Measurements from ENCODE around the gene HNRNPL.
"Not testable (repeated sequence)": the region's sequence is repeated elsewhere in the genome, so short reads cannot be mapped to it uniquely, and the experiment has no call there.

HNRNPL gene

DNA sequence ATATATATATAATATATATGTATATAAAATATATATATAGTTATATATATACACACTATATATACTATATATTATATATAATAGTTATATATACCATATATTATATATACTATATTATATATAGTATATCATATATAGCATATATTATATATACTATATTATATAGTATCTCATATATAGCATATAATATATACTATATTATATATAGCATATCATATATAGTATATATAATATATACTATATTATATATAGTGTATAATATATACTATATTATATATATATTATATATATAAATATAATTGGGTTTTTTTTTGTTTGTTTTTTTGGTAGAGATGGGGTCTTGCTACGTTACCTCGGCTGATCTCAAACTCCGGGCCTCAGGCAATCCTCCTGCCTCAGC, 11.6 kb upstream of the HNRNPL start:
- H3K27me3 ChIP-seq (ENCODE audit: insufficient read depth, low read length) = no peaks in the 10 kb centered on the region
- no peaks in the 10 kb centered on the region for H3K36me3 ChIP-seq (ENCODE audit: insufficient read depth, low read length)
- peaks cover 2% of the 10 kb centered on the region for H3K4me1 ChIP-seq (ENCODE audit: insufficient read depth, low read length)
- no peak overlapping the region for H2AFZ ChIP-seq (ENCODE audit: low read depth, low read length)
- H3K9me3 ChIP-seq (ENCODE audit: low read length) = peaks cover 2% of the 10 kb centered on the region
- H3K4me3 ChIP-seq (ENCODE audit: low read length) = no peak overlapping the region

DNA sequence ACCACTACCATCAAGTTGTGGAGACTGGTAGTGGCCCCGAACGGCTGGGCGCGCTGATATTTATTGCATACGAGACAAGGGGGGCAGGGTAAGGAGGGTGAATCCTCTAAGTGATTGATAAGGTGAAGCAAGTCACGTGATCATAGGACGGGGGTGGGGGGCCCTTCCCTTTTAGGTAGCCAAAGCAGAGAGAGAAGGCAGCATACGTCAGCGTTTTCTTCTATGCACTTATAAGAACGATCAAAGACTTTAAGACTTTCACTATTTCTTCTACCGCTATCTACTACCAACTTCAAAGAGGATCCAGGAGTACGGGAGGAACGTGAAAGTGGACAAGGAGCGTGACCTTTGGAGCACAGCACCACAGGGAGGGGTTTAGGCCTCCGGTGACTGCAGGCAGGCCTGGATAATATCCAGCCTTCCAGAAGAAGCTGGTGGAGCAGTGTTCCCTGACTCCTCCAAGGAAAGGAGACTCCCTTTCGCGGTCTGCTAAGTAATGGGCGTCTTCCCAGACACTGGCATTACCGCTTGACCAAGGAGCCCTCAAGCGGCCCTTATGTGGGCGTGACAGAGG, 9.9 kb upstream of the HNRNPL start:
- H2AFZ ChIP-seq (ENCODE audit: low read depth, low read length); H3K36me3 ChIP-seq (ENCODE audit: insufficient read depth, low read length); H3K27me3 ChIP-seq (ENCODE audit: insufficient read depth, low read length); H3K9me3 ChIP-seq (ENCODE audit: low read length); H3K4me1 ChIP-seq (ENCODE audit: insufficient read depth, low read length); H3K4me3 ChIP-seq (ENCODE audit: low read length): not testable (repeated sequence)

DNA sequence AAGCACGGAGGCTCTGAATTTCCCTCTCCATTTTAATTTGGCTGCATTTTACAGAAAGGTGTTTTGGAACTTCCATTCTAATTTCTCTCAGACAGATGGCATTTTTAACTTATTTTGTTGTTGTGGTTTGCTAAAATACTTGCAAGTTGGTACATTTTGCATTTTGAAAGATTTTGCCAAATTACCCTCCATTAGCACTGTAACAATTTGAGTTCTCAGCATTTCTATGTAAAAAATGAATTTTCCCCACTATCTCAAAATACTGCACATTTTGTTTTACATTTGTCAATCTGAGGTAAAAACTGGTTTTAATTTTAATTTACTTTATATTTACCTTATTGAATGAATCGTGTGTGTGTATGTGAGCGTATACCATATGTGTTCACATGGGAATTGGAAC, 7.0 kb upstream of the HNRNPL start:
- Histone ChIP-seq H3K4me3 (ENCODE audit: low read length) (no peak overlapping the region), H3K27me3 (ENCODE audit: insufficient read depth, low read length) (no peaks in the 10 kb centered on the region), H3K4me1 (ENCODE audit: insufficient read depth, low read length) (peaks cover 8% of the 10 kb centered on the region), H2AFZ (ENCODE audit: low read depth, low read length) (no peak overlapping the region), H3K9me3 (ENCODE audit: low read length) (peaks cover 2% of the 10 kb centered on the region), H3K36me3 (ENCODE audit: insufficient read depth, low read length) (no peaks in the 10 kb centered on the region)

DNA sequence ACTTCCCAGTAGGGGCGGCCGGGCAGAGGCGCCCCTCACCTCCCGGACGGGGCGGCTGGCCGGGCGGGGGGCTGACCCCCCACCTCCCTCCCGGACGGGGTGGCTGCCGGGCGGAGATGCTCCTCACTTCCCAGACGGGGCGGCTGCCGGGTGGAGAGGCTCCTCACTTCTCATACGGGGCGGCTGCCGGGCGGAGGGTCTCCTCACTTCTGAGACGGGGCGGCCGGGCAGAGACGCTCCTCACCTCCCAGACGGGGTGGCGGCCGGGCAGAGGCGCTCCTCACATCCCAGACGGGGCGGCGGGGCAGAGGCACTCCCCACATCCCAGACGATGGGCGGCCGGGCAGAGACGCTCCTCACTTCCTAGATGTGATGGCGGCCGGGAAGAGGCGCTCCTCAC, 6.0 kb upstream of the HNRNPL start:
- not testable (repeated sequence) for H3K9me3 ChIP-seq (ENCODE audit: low read length); H2AFZ ChIP-seq (ENCODE audit: low read depth, low read length); H3K27me3 ChIP-seq (ENCODE audit: insufficient read depth, low read length); H3K4me3 ChIP-seq (ENCODE audit: low read length); H3K36me3 ChIP-seq (ENCODE audit: insufficient read depth, low read length)
- H3K4me1 ChIP-seq (ENCODE audit: insufficient read depth, low read length) = peaks cover 17% of the 10 kb centered on the region

DNA sequence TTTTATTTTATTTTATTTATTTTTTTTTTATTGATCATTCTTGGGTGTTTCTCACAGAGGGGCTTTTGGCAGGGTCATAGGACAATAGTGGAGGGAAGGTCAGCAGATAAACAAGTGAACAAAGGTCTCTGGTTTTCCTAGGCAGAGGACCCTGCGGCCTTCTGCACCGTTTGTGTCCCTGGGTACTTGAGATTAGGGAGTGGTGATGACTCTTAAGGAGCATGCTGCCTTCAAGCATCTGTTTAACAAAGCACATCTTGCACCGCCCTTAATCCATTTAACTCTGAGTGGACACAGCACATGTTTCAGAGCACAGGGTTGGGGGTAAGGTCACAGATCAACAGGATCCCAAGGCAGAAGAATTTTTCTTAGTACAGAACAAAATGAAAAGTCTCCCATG, 5.2 kb upstream of the HNRNPL start:
- H3K9me3 ChIP-seq (ENCODE audit: low read length); H3K27me3 ChIP-seq (ENCODE audit: insufficient read depth, low read length); H3K36me3 ChIP-seq (ENCODE audit: insufficient read depth, low read length); H3K4me3 ChIP-seq (ENCODE audit: low read length); H2AFZ ChIP-seq (ENCODE audit: low read depth, low read length): not testable (repeated sequence)
- peaks cover 19% of the 10 kb centered on the region for H3K4me1 ChIP-seq (ENCODE audit: insufficient read depth, low read length)

DNA sequence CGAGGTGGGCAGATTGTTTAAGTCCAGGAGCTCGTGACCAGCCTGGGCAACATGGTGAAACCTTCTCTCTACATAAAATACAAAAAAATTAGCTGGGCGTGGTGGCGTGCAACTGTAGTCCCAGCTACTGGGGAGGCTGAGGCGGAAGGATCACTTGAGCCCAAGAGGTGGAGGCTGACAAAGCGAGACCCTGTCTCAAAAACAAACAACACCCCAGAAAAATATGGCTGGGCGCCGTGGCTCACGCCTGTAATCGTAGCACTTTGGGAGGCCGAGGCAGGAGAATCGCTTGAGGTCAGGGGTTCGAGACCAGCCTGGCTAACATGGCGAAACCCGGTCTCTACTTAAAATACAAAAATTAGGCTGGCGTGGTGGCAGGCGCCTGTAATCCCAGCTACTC, 3.4 kb upstream of the HNRNPL start:
- Histone ChIP-seq H3K27me3 (ENCODE audit: insufficient read depth, low read length) (no peaks in the 10 kb centered on the region), H3K36me3 (ENCODE audit: insufficient read depth, low read length) (peaks cover 6% of the 10 kb centered on the region), H3K4me1 (ENCODE audit: insufficient read depth, low read length) (peaks cover 25% of the 10 kb centered on the region), H2AFZ (ENCODE audit: low read depth, low read length) (peak overlapping the region; percentile 6), H3K9me3 (ENCODE audit: low read length) (peaks cover 2% of the 10 kb centered on the region), H3K4me3 (ENCODE audit: low read length) (peak overlapping the region; percentile 53)

DNA sequence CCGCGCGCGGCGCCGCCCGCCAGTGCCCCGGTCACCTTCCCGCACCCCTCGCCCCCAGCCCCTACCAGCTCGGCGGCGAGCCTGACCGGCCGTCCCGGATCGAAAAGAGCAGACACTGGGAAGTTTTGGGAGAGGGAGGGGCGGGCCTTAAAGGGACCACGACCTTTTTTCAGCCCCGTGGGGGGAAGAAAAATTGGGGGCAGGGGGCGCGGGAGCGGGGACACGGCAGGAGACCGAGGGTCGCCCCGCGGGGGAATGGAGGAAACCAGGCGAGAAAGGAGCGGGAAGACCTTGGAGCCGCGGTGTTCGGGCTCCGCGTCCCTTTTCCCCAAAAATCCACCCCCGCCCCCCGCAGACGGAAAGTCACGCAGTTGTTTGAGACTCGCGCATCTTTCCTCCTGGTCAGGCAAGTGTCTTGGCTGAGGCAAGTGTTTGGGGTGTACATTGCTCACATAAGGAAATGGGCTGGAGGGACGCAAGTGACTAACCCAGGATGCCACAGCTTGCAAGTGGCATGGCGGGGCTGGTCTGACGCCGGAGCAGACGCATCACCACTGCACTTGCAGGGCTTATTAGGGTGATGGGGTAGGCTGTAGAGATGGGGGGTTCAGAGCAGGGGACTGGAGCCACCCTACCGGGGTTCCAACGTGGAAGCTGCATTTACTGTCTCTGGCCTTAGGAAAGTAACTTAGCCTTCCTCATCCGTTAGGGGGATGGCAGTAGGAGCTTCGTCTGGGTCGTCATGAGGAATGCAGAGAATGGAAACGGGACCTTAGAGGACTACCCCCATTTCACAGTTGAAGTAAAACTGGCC, 2.7 kb upstream of the HNRNPL start:
- H2AFZ ChIP-seq (ENCODE audit: low read depth, low read length) = peak overlapping the region; percentile 6
- peaks cover 12% of the 10 kb centered on the region for H3K36me3 ChIP-seq (ENCODE audit: insufficient read depth, low read length)
- no peaks in the 10 kb centered on the region for H3K27me3 ChIP-seq (ENCODE audit: insufficient read depth, low read length)
- H3K4me1 ChIP-seq (ENCODE audit: insufficient read depth, low read length) = peaks cover 29% of the 10 kb centered on the region
- peak overlapping the region; percentile 53 for H3K4me3 ChIP-seq (ENCODE audit: low read length)
- H3K9me3 ChIP-seq (ENCODE audit: low read length) = peaks cover 2% of the 10 kb centered on the region

DNA sequence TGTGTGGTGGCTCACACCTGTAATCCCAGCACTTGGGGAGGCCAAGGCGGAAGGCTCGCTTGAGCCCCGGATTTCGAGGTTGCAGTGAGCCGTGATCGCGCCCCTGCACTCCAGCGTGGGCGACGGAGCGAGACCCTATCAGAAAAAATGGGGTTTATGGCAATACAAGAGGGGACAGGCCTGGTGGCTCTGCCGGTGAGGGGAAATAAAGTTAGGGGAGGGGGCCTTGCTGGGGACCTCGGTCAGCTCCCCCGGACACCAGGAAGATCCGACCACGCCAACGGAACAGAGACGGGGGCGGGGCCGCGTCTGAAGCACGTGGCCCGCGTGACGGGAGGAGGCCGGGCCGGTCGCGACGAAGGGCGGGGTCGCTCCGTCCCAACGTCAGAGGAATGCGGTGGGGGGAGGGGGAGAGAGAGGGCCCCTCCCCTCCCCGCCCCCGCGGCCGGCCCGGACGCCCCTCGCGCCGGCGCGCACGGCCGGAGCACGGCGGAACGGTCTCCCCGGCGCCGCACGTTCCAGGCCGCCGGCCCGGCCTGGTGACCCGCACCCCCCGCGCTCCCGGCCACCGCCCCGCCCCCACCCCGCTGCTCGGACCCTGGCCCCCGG, 1.9 kb upstream of the HNRNPL start:
- H2AFZ ChIP-seq (ENCODE audit: low read depth, low read length) = no peak overlapping the region
- peaks cover 19% of the 10 kb centered on the region for H3K36me3 ChIP-seq (ENCODE audit: insufficient read depth, low read length)
- no peaks in the 10 kb centered on the region for H3K27me3 ChIP-seq (ENCODE audit: insufficient read depth, low read length)
- H3K4me3 ChIP-seq (ENCODE audit: low read length) = peak overlapping the region; percentile 53
- H3K9me3 ChIP-seq (ENCODE audit: low read length) = peaks cover 2% of the 10 kb centered on the region
- peaks cover 33% of the 10 kb centered on the region for H3K4me1 ChIP-seq (ENCODE audit: insufficient read depth, low read length)

DNA sequence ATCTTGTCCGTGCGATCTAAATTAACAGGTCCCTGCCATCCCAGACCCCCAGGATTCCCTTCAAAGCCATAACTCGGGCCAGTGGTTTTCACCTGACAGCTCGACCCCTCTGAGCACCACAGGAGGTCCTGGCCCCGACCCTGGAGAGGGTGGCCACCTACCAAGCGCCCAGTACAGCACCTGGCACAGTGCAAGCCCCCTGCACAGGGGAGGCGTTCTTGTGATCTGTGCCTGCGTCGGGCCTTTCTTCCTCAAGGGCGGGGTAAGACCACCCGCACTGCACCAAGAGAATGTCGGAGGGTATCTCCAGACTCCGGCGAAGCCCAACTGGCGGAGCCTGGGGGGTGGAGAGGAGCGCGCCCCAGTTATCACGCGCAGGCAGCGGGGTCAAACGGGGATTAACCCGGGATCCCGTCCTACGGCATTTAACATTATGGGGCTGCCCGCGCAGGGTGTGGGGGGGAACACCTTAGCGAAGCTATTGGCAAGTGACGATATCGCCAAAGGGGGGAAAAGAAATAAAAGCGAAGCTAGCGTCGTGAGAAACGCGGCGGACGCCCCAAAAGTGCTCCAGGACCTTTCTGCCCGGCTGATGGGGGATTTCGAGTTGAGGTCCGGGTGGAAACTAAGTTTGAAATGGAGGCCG, 1.3 kb upstream of the HNRNPL start:
- no peaks in the 10 kb centered on the region for H3K27me3 ChIP-seq (ENCODE audit: insufficient read depth, low read length)

DNA sequence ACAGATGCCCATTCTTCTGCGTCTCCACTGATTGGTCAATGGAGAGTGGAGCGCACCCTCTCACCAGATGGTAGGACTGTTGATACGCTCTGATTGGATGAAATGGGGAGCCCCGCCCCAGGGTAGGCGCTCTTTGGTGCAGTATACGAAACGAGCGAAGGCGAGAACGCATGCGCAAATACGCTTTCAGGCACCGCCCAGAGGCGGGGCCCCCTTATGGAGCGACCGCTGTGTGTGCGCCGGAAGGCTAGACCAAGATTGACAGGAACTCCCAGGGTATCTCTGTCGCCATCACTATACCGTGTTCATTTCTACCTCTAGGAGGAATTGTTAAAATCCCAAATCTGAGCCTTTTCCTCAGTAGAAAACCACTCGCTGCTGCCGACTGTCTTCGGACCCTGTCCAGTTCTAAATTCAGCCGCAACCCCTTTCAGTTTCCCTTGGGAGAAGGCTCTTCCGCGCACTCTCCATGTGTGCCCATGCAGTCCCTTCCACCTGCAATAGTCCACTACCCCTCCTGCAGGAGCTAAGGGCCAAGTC, 720 bp upstream of the HNRNPL start:
- peaks cover 33% of the 10 kb centered on the region for H3K4me1 ChIP-seq (ENCODE audit: insufficient read depth, low read length)
- no peaks in the 10 kb centered on the region for H3K9me3 ChIP-seq (ENCODE audit: low read length)
- H2AFZ ChIP-seq (ENCODE audit: low read depth, low read length) = no peak overlapping the region
- peak overlapping the region; percentile 53 for H3K4me3 ChIP-seq (ENCODE audit: low read length)
- peaks cover 30% of the 10 kb centered on the region for H3K36me3 ChIP-seq (ENCODE audit: insufficient read depth, low read length)
- H3K27me3 ChIP-seq (ENCODE audit: insufficient read depth, low read length) = no peaks in the 10 kb centered on the region

More for the DNA sequence above, 1.3 kb upstream of the HNRNPL start:
- no peak overlapping the region for H2AFZ ChIP-seq (ENCODE audit: low read depth, low read length)
- peaks cover 33% of the 10 kb centered on the region for H3K4me1 ChIP-seq (ENCODE audit: insufficient read depth, low read length)
- H3K4me3 ChIP-seq (ENCODE audit: low read length) = peak overlapping the region; percentile 53
- H3K9me3 ChIP-seq (ENCODE audit: low read length) = no peaks in the 10 kb centered on the region
- peaks cover 24% of the 10 kb centered on the region for H3K36me3 ChIP-seq (ENCODE audit: insufficient read depth, low read length)

DNA sequence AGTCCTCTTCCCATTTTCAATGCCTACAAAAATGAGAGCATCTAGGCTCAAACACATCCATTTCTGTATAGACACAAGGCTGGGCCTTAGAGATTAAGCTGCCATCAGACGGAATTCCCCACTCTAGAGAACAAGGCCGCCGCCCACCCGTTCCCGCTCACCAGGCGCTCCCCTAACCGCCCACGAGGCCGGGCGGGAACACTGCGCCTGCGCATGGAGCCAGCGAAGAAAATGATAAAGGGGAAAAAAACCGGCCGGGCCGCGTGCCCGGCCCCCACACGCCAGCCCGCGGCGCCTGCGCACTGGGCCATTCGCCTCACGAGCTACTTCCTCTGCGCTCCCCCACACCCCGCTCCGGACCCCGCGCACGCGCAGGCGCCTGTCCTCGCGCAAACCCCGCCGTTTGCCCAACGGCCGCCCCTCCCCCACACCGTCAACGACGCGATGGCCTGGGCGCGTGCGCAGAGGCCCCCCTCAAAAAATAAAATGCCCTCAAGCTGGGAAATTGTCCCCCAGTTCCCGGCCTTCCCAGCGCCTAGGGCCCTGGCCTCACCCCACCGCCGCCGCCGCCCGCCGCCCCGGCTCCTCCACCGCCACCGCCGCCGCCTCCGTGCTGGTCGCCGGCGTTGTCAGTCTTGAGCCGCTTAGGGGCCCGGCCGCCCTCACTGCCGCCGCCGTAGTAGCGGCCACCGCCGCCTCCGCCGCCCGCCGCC, 483 bp downstream of the HNRNPL start:
- H3K36me3 ChIP-seq (ENCODE audit: insufficient read depth, low read length) = peaks cover 39% of the 10 kb centered on the region
- H2AFZ ChIP-seq (ENCODE audit: low read depth, low read length) = no peak overlapping the region
- no peaks in the 10 kb centered on the region for H3K9me3 ChIP-seq (ENCODE audit: low read length)
- peak overlapping the region; percentile 93 for H3K4me3 ChIP-seq (ENCODE audit: low read length)
- no peaks in the 10 kb centered on the region for H3K27me3 ChIP-seq (ENCODE audit: insufficient read depth, low read length)
- peaks cover 33% of the 10 kb centered on the region for H3K4me1 ChIP-seq (ENCODE audit: insufficient read depth, low read length)

DNA sequence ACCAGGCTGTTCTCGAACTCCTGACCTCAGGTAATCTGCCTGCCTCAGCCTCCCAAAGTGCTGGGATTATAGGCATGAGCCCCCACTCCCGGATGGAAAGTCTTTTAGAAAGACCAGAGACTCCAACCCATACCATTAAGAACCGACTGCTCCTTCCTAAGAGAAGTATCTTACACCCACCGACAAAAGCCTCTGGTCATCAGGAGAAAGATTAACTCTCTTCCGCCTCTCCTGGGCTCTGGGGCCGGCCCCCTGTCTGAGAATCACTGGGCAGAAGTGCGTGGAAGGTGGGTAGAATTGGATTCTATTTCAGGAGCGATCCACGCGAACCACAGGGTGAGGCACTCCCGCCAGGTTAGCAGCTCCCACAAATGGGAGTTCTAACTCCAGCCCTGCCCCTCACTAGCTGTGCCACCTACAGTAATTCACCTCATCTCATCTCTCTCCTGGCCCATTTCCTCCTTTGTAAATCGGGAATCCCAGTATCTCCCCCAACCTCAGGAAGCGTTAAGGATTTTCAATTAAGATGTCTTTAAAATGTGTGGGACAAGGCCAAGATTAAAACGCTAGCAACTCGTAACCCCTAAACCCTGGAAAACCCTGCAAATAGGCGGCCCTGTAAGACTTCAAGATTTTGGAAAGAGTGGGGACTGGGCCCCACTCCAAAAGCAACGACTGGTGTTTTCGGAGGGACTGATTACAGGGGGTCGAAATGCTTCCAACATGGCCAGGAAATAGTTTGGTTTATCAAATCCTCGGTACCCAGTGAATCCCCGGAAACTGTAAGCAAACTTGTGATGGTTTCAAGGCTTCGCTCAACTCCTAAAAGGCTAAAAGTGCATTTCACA, 1.3 kb downstream of the HNRNPL start:
- H3K4me3 ChIP-seq (ENCODE audit: low read length) = peak overlapping the region; percentile 93
- no peaks in the 10 kb centered on the region for H3K27me3 ChIP-seq (ENCODE audit: insufficient read depth, low read length)
- no peaks in the 10 kb centered on the region for H3K9me3 ChIP-seq (ENCODE audit: low read length)
- H3K4me1 ChIP-seq (ENCODE audit: insufficient read depth, low read length) = peaks cover 33% of the 10 kb centered on the region
- H2AFZ ChIP-seq (ENCODE audit: low read depth, low read length) = no peak overlapping the region
- peaks cover 46% of the 10 kb centered on the region for H3K36me3 ChIP-seq (ENCODE audit: insufficient read depth, low read length)
